ENCODE results near the gene MRPL17.

The MRPL17 gene

GRCh38 chr11:6653656-6654055 lies 29.5 kb downstream of the MRPL17 start:
- DNase-seq, result no peak

- DNase-seq, result no peak
Observed at GRCh38 chr11:6653097-6653496, 30.0 kb downstream of the MRPL17 start.

- DNase-seq, result no peak
Observed at GRCh38 chr11:6652182-6652581, 31.0 kb downstream of the MRPL17 start.

- no peak for DNase-seq
Observed at GRCh38 chr11:6650980-6651379, 32.2 kb downstream of the MRPL17 start.

- no peak for DNase-seq
Observed at GRCh38 chr11:6650104-6650503, 33.0 kb downstream of the MRPL17 start.

- no peak for DNase-seq
Observed at GRCh38 chr11:6648501-6648900, 34.6 kb downstream of the MRPL17 start.

GRCh38 chr11:6647836-6648235 lies 35.3 kb downstream of the MRPL17 start:
- DNase-seq, result no peak

GRCh38 chr11:6646918-6647679 lies 36.0 kb downstream of the MRPL17 start:
- peak; percentile 38 for DNase-seq

- no peak for DNase-seq
Observed at GRCh38 chr11:6646576-6646917, 36.6 kb downstream of the MRPL17 start.

GRCh38 chr11:6646071-6646470 lies 37.1 kb downstream of the MRPL17 start:
- no peak for DNase-seq

- DNase-seq, result no peak
Observed at GRCh38 chr11:6642957-6643356, 40.2 kb downstream of the MRPL17 start.

GRCh38 chr11:6640985-6641701 lies 42.0 kb downstream of the MRPL17 start:
- no peak for DNase-seq

- DNase-seq, result no peak
Observed at GRCh38 chr11:6640036-6640984, 42.8 kb downstream of the MRPL17 start.

- DNase-seq, result no peak
Observed at GRCh38 chr11:6638429-6638828, 44.7 kb downstream of the MRPL17 start.

- DNase-seq, result no peak
Observed at GRCh38 chr11:6637871-6638270, 45.3 kb downstream of the MRPL17 start.

GRCh38 chr11:6636480-6636879 lies 46.7 kb downstream of the MRPL17 start:
- DNase-seq, result no peak

- DNase-seq, result no peak
Observed at GRCh38 chr11:6635082-6635932, 47.8 kb downstream of the MRPL17 start.

GRCh38 chr11:6634534-6634933 lies 48.6 kb downstream of the MRPL17 start:
- DNase-seq, result no peak

GRCh38 chr11:6633422-6634408 lies 49.4 kb downstream of the MRPL17 start:
- DNase-seq, result no peak

GRCh38 chr11:6632116-6633073 lies 50.7 kb downstream of the MRPL17 start:
- DNase-seq, result no peak

Measured in CD4-positive, alpha-beta T cell treated with Interleukin-17A for 1 hour (primary cell).